Measurements from ENCODE around the gene SNX10. TPM values are rescaled to one million over a fixed set of nuclear protein-coding genes. Genes with fewer than 3 reads are reported as not detected.

Gene SNX10
- total RNA-seq, 1 donor from 2014 or later, result 73.8 TPM

- H3K4me1 ChIP-seq, result no peaks in the 10 kb centered on the region
- no peaks in the 10 kb centered on the region for H3K9me3 ChIP-seq
- no peaks in the 10 kb centered on the region for H3K27me3 ChIP-seq
- no peak overlapping the region for H3K4me3 ChIP-seq
- intact Hi-C loops (cut with DNase I), result no loop called here
- H3K36me3 ChIP-seq, result no peaks in the 10 kb centered on the region
- ATAC-seq, result no peak
- H3K27ac ChIP-seq, result no peak overlapping the region
- TF ChIP-seq, protein P1, sequence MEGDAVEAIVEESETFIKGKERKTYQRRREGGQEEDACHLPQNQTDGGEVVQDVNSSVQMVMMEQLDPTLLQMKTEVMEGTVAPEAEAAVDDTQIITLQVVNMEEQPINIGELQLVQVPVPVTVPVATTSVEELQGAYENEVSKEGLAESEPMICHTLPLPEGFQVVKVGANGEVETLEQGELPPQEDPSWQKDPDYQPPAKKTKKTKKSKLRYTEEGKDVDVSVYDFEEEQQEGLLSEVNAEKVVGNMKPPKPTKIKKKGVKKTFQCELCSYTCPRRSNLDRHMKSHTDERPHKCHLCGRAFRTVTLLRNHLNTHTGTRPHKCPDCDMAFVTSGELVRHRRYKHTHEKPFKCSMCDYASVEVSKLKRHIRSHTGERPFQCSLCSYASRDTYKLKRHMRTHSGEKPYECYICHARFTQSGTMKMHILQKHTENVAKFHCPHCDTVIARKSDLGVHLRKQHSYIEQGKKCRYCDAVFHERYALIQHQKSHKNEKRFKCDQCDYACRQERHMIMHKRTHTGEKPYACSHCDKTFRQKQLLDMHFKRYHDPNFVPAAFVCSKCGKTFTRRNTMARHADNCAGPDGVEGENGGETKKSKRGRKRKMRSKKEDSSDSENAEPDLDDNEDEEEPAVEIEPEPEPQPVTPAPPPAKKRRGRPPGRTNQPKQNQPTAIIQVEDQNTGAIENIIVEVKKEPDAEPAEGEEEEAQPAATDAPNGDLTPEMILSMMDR (IDR thresholded peaks at IDR 0.05), result no peak
- no peak for DNase-seq
These were observed 29.8 kb downstream of the SNX10 start for GRCh38 chr7:26321435-26321834.

- TF ChIP-seq, protein P1 (IDR thresholded peaks at IDR 0.05), result no peak
- no peaks in the 10 kb centered on the region for H3K27me3 ChIP-seq
- no peak overlapping the region for H3K4me3 ChIP-seq
- intact Hi-C loops (cut with DNase I), result no loop called here
- H3K4me1 ChIP-seq, result no peaks in the 10 kb centered on the region
- H3K27ac ChIP-seq, result no peak overlapping the region
- no peaks in the 10 kb centered on the region for H3K36me3 ChIP-seq
- ATAC-seq (no peak), DNase-seq (no peak)
- no peaks in the 10 kb centered on the region for H3K9me3 ChIP-seq
These were observed 34.5 kb downstream of the SNX10 start for GRCh38 chr7:26326211-26326610.

DNA sequence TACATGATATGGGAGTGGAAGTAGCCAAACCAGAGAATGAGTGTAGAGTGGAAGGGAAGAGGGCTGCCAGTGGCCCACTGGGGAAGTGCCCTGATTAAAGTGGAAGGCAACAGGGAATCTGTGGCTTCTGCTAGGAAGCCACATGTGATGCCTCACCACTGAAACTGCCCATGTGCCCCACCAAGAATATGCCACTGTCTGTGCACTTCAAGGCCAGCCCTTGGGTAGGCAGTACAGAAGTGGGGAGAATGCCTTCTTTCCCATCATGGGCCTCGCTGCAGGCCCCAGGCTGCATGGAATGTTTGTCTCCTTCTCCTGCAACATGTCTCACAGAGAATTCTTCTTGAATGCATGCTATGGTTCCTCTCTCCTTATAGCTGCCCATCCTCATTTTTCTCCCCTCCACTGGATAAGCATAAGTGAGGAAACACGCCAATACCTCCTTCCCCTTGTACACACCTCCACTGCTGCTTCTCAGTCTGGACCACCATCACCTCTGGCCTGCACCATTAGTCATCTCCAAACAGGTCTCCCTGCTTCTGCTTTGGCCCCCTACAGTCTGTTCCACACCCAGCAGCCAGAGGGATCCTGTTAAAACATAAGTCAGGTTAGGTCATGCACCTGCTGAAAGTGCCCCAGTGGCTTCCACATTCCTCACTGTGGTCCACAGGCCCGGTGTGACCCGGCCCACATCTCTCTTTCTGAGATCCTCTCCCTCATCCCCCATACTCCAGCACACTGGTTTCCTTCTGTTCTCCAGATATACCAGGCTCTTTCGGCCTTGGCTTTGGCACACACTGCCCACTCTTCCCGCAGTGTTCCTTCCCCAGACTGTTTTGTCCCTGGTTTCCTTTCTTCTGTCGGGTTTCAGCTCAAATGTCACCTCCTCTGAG is 37.1 kb downstream of the SNX10 start:
- Histone ChIP-seq H3K36me3 (no peaks in the 10 kb centered on the region), H3K4me3 (no peak overlapping the region), H3K9me3 (no peaks in the 10 kb centered on the region), H3K4me1 (no peaks in the 10 kb centered on the region), H3K27ac (no peak overlapping the region), H3K27me3 (no peaks in the 10 kb centered on the region)
- DNase-seq, result no peak
- TF ChIP-seq, protein P1 (IDR thresholded peaks at IDR 0.05), result no peak
- intact Hi-C loops (cut with DNase I), result no loop called here
- ATAC-seq, result peak; percentile 67

DNA sequence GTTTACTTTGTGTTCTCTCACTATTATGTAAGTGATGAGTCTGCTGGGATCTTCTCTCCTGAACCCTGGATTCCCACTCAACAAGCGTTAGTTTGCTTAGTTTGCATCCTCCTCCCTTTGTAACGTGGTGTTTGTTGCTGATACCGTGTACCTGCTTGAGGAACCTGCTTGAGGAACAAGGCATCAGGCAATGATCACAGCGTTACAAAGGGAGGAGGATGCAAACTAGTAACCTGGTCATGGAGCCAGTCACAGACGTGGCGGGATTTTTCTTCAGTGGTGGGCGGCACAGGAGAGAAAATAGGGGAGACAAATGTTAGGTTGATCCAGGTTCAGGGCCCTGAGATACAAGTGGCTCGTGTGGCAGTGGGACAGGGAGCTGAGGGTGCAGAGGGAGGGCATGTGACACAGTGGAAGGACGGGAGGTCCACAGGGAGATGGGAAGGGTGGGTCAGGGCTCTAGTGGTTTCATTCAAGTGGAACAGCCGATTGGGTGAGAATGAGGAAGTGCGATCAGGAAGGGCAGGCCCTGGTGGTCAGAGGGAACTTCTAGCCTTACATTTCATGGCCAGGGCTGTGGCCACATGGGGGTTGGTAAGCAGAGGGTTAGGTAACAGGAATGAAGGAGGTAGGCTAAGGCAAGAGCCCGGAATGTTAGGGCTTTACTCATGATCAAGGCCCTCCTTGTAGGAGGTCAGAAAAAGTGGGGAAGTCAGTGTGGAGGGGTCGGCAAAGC is 38.0 kb downstream of the SNX10 start:
- H3K9me3 ChIP-seq, result no peaks in the 10 kb centered on the region
- H3K4me1 ChIP-seq, result no peaks in the 10 kb centered on the region
- intact Hi-C loops (cut with DNase I), result no loop called here
- H3K27ac ChIP-seq, result no peak overlapping the region
- ATAC-seq (peak; percentile 94), DNase-seq (peak; percentile 73)
- H3K4me3 ChIP-seq, result no peak overlapping the region
- no peaks in the 10 kb centered on the region for H3K36me3 ChIP-seq
- TF ChIP-seq, protein P1 (IDR thresholded peaks at IDR 0.05), result no peak
- H3K27me3 ChIP-seq, result no peaks in the 10 kb centered on the region

DNA sequence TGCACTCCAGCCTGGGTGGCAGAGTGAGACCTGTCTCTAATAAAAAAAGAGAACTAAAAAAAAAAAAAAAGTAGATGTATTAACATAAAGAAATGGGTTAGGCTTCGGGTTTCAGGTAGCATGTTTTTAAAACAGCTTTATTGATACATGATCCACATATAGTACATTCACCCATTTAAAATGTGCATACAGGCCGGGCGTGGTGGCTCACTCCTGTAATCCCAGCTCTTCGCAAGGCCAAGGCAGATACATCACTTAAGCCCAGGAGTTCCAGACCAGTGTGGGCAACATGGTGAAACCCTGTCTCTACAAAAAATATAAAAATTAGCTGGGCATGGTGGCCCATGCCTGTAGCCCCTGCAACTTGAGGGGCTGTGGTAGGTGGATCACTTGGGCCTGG is 39.5 kb downstream of the SNX10 start:
- Histone ChIP-seq H3K9me3 (no peaks in the 10 kb centered on the region), H3K36me3 (no peaks in the 10 kb centered on the region), H3K27me3 (no peaks in the 10 kb centered on the region), H3K27ac (no peak overlapping the region), H3K4me1 (no peaks in the 10 kb centered on the region), H3K4me3 (no peak overlapping the region)
- DNase-seq (no peak), ATAC-seq (no peak)
- intact Hi-C loops (cut with DNase I), result no loop called here
- TF ChIP-seq, protein P1 (IDR thresholded peaks at IDR 0.05), result no peak
